Measurements from ENCODE around the gene KAT5.

DNA sequence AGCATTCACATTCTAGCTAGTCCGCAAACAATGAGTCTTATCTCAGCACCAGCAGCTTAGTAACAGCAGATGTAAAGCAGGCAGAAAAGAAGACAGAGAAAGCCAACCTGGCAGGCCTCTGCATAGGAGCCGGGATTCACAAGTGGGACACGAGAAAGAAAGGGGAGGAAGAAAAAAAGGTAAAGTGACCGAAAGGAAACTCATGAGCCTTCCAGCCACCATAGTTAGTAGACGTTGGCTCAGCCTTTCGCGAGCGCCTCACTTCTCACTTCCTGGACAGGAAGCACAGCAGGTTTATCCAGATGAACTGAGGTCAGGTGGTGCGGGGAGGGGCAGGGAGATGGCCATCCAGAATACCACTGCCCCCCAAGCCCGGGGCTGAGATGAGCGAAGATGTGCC is 19.7 kb upstream of the KAT5 start:
- TF ChIP-seq, protein P1, sequence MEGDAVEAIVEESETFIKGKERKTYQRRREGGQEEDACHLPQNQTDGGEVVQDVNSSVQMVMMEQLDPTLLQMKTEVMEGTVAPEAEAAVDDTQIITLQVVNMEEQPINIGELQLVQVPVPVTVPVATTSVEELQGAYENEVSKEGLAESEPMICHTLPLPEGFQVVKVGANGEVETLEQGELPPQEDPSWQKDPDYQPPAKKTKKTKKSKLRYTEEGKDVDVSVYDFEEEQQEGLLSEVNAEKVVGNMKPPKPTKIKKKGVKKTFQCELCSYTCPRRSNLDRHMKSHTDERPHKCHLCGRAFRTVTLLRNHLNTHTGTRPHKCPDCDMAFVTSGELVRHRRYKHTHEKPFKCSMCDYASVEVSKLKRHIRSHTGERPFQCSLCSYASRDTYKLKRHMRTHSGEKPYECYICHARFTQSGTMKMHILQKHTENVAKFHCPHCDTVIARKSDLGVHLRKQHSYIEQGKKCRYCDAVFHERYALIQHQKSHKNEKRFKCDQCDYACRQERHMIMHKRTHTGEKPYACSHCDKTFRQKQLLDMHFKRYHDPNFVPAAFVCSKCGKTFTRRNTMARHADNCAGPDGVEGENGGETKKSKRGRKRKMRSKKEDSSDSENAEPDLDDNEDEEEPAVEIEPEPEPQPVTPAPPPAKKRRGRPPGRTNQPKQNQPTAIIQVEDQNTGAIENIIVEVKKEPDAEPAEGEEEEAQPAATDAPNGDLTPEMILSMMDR (IDR thresholded peaks at IDR 0.05), result no peak
- TF ChIP-seq POLR2AphosphoS5 (IDR thresholded peaks at IDR 0.05) (peak in 1 of 3 donors; percentile 45), POLR2A (IDR thresholded peaks at IDR 0.05) (no peak)

Measured in transverse colon (tissue), 4 donors.